GM21786 (cell line): Measurements from ENCODE around the gene ELMOD1.
"Not testable (repeated sequence)": the region's sequence is repeated elsewhere in the genome, so short reads cannot be mapped to it uniquely, and the experiment has no call there.

Experiments used
- ATAC-seq: cut with Tn5 transposase; IDR thresholded peaks from one replicate; pipeline ENCODE4 v1.9.1; 2021; ENCODE audit not compliant: unreplicated experiment

Gene ELMOD1

GRCh38 chr11:107590460-107591377 is at the start of gene ELMOD1:
ELMOD1 (plus strand) TSS chr11:107591147; CDS start chr11:107618190, 27,043 bp downstream.
- ATAC-seq: peak; percentile 47

GRCh38 chr11:107545101-107545514 is 45.8 kb upstream of the ELMOD1 start:
- ATAC-seq: no peak

GRCh38 chr11:107547961-107548360 is 43.0 kb upstream of the ELMOD1 start:
- no peak for ATAC-seq

- ATAC-seq: peak; percentile 54
Observed at GRCh38 chr11:107549253-107549953, 41.5 kb upstream of the ELMOD1 start.

GRCh38 chr11:107549954-107550285 is 41.0 kb upstream of the ELMOD1 start:
- no peak for ATAC-seq

- ATAC-seq: no peak
Observed at GRCh38 chr11:107550304-107550703, 40.6 kb upstream of the ELMOD1 start.

- ATAC-seq: no peak
Observed at GRCh38 chr11:107561688-107562087, 29.3 kb upstream of the ELMOD1 start.

GRCh38 chr11:107562647-107563208 is 28.2 kb upstream of the ELMOD1 start:
- no peak for ATAC-seq

- peak; percentile 32 for ATAC-seq
Observed at GRCh38 chr11:107563702-107564101, 27.2 kb upstream of the ELMOD1 start.

GRCh38 chr11:107564877-107565218 is 26.1 kb upstream of the ELMOD1 start:
- ATAC-seq: no peak

GRCh38 chr11:107565219-107565937 is 25.6 kb upstream of the ELMOD1 start, which contains the start of gene ALKBH8:
ALKBH8 (minus strand) TSS chr11:107565735; CDS start chr11:107560893, 4,842 bp downstream.
- ATAC-seq: peak; percentile 78

GRCh38 chr11:107565955-107566501 is 24.9 kb upstream of the ELMOD1 start:
- ATAC-seq: peak; percentile 0

GRCh38 chr11:107566569-107566968 is 24.4 kb upstream of the ELMOD1 start:
- ATAC-seq: no peak

GRCh38 chr11:107567739-107568335 is 23.1 kb upstream of the ELMOD1 start:
- peak; percentile 25 for ATAC-seq

- no peak for ATAC-seq
Observed at GRCh38 chr11:107570015-107570414, 20.9 kb upstream of the ELMOD1 start.

GRCh38 chr11:107573438-107573837 is 17.5 kb upstream of the ELMOD1 start:
- no peak for ATAC-seq

GRCh38 chr11:107576497-107577345 is 14.2 kb upstream of the ELMOD1 start:
- not testable (repeated sequence) for ATAC-seq

GRCh38 chr11:107577346-107577711 is 13.6 kb upstream of the ELMOD1 start:
- ATAC-seq: no peak

- not testable (repeated sequence) for ATAC-seq
Observed at GRCh38 chr11:107579169-107579568, 11.8 kb upstream of the ELMOD1 start.

- ATAC-seq: no peak
Observed at GRCh38 chr11:107581147-107581546, 9.8 kb upstream of the ELMOD1 start.
